Gastrocnemius medialis (tissue), 4 donors: ENCODE results near the gene CD151. TPM values are rescaled to one million over a fixed set of nuclear protein-coding genes. Genes with fewer than 3 reads are reported as not detected.

ENCODE experiments used
- ATAC-seq, 2 donors: fragments of 150-250 bp; one replicate each; pipeline ENCODE4 v1.9.1; 2016
- DNase-seq, 2 donors: peaks; one replicate each; pipeline ENCODE4 v3.0.0-alpha.2; 2019
- H3K27ac ChIP-seq, 4 donors: fragments of 200-600 bp; sonication (generic); 1 replicate in 1 of 4; 2 replicates in 3 of 4; pipeline ENCODE4 v1.5.1; 2016 to 2018; ENCODE audit warnings: mild to moderate bottlenecking in 2 of 4, moderate library complexity in 1 of 4
- H3K27me3 ChIP-seq, 3 donors: fragments of 200-600 bp; sonication (generic) in 2 of 3; 1 replicate in 1 of 3; 2 replicates in 2 of 3; pipeline versions ENCODE4 v1.5.1 to v1.6.0; 2016 to 2019; ENCODE audit warnings: mild to moderate bottlenecking in 1 of 3, moderate library complexity in 1 of 3
- H3K36me3 ChIP-seq, 2 donors: fragments of 200-600 bp; sonication (generic) in 1 of 2; one replicate each; pipeline ENCODE4 v1.5.1; 2017 to 2018
- H3K4me1 ChIP-seq, 2 donors: fragments of 200-600 bp; sonication (generic) in 1 of 2; one replicate each; pipeline ENCODE4 v1.5.1; 2016 to 2017; ENCODE audit warnings: mild to moderate bottlenecking in 2 of 2
- H3K4me3 ChIP-seq, 4 donors: fragments of 200-600 bp; sonication (generic) in 3 of 4; 1 replicate in 1 of 4; 2 replicates in 3 of 4; pipeline ENCODE4 v1.5.1; 2016 to 2019; ENCODE audit warnings: mild to moderate bottlenecking in 2 of 4
- H3K9me3 ChIP-seq, 3 donors: fragments of 200-600 bp; sonication (generic) in 2 of 3; 1 replicate in 1 of 3; 2 replicates in 2 of 3; pipeline ENCODE4 v1.5.1; 2016 to 2019
- POLR2A ChIP-seq, 2 donors: fragments of 450-650 bp; IDR thresholded peaks; one replicate each; pipeline ENCODE4 v1.6.1; 2017; ENCODE audit warnings: antibody characterized with exemption in 2 of 2, mild to moderate bottlenecking in 2 of 2, moderate library complexity in 2 of 2
- in situ Hi-C, 4 donors: fragments of 200-750 bp; cut with MboI; loops; one replicate each; pipeline versions ENCODE4 v1.15.0 to v1.8.0; 2017; ENCODE audit warnings: low sequenced_read_pairs in 4 of 4
- intact Hi-C: fragments of 100-400 bp; cut with DNase I; formaldehyde crosslinking; loops from one replicate; pipeline ENCODE4 v1.15.1; 2023; ENCODE audit warnings: low total_unique reads
- total RNA-seq, 4 donors: library from RNA; depleted of rRNA; stranded (reverse); fragments of >200 nt; gene quantifications; one replicate each; pipeline versions ENCODE4 v1.1.0 to v1.2.3, GENCODE V29; 2016
- TF ChIP-seq, protein P1 (sequence below), 5 experiments: fragments of 450-650 bp in 3 of 5; fragments of 200-600 bp in 2 of 5; sonication (generic) in 2 of 5; IDR thresholded peaks in 4 of 5; conservative IDR thresholded peaks in 1 of 5; 1 replicate in 4 of 5; 2 replicates in 1 of 5; pipeline ENCODE4 v1.5.1; 2016 to 2019; ENCODE audit warnings: antibody characterized with exemption in 5 of 5, mild to moderate bottlenecking in 3 of 5, moderate library complexity in 3 of 5

CD151 gene
- total RNA-seq, 4 donors from 2014 or later, result 77.0 to 206 (median 169) TPM

DNA sequence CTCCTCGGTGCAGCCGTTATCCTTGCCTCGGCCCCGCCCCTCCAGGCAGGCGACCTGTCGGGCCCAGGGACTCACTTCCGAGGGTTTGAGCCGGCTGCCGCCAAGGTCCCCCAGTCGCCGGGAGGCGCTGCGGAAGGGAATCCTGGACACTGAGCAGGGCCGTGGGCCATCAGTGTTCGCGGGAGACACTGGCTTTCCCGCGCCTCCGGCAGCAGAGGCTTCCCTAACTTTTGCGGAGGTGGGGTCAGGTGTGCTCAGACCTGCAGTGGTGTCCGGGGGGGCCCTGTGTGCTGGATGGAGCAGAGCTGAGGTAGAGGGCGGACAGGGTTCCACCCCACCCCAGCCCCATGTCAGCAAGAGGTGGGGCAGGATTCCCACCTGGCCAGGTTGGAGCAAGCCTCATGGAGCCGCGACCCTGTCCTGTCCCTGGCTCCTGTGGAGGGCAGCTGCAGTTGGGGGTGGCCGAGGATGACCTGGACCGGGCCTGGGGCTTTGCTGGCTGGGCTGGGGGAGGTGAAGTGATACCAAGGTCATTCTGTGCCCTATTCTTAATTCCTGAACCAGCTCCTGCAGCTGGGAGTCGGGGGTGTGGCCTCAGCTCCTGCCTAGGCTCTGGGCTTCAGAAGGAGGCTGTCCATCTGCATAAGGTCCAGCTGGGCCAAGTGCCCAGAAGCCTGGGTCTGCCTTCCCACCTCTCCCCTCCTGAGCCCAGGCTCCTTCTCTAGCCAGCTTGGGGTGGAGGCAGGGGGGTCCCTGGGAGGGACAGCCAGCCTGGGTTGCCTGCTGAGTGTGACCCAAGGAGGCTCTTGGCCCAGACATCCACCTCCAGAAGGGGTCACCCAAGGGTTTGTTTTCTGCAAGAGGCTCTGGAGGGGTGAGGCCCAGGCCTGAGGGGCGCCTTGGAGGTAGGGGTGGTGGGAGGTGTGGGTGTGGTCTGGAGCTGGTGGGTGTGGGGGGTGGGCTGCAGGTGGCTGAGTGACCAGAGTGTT, 18.3 kb downstream of the CD151 start:
- Histone ChIP-seq H3K36me3 (no peaks in the 10 kb centered on the region), H3K9me3 (no peaks in the 10 kb centered on the region), H3K4me3 (no peak overlapping the region), H3K4me1 (peaks cover 15 to 16% of the 10 kb centered on the region in 2 donors), H3K27me3 (peaks cover 10 to 16% (median 11%) of the 10 kb centered on the region in 3 donors), H3K27ac (no peak overlapping the region)
- DNase-seq, result no peak
- ATAC-seq, result no peak
- intact Hi-C loops, result no loop called here
- no peak for TF ChIP-seq POLR2A (IDR thresholded peaks at IDR 0.05)
- TF ChIP-seq, protein P1, sequence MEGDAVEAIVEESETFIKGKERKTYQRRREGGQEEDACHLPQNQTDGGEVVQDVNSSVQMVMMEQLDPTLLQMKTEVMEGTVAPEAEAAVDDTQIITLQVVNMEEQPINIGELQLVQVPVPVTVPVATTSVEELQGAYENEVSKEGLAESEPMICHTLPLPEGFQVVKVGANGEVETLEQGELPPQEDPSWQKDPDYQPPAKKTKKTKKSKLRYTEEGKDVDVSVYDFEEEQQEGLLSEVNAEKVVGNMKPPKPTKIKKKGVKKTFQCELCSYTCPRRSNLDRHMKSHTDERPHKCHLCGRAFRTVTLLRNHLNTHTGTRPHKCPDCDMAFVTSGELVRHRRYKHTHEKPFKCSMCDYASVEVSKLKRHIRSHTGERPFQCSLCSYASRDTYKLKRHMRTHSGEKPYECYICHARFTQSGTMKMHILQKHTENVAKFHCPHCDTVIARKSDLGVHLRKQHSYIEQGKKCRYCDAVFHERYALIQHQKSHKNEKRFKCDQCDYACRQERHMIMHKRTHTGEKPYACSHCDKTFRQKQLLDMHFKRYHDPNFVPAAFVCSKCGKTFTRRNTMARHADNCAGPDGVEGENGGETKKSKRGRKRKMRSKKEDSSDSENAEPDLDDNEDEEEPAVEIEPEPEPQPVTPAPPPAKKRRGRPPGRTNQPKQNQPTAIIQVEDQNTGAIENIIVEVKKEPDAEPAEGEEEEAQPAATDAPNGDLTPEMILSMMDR (IDR thresholded peaks at IDR 0.05 in 4 of 5, conservative IDR thresholded peaks at IDR 0.05 in 1 of 5), result no peak
- in situ Hi-C loops, result no loop called here

DNA sequence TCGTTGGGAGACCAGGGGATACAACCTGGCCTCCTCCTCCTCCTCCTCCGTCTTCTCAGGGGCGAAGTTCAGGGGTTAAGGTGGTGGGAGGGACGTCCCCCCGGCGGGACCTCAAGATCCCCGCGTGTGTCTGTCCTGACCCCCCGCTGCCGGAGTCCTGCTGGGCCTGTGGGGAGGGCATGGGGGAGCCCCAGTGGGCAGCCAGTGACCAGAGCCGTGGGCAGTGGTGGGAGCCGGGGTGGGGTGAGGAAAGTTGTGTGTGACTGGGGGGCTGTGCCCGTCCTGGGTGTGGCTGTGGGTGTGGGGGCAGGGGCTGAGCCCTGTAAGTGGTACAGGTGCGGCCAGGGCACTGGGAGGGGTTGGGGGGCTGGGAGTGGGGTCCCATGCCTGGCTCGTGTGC, 20.0 kb downstream of the CD151 start:
- no peak overlapping the region for H3K4me3 ChIP-seq
- ATAC-seq (no peak), DNase-seq (no peak)
- TF ChIP-seq POLR2A (IDR thresholded peaks at IDR 0.05), result no peak
- TF ChIP-seq, protein P1 (IDR thresholded peaks at IDR 0.05 in 4 of 5, conservative IDR thresholded peaks at IDR 0.05 in 1 of 5), result no peak
- no peaks in the 10 kb centered on the region for H3K9me3 ChIP-seq
- in situ Hi-C loops, result no loop called here
- intact Hi-C loops, result no loop called here
- no peak overlapping the region for H3K27ac ChIP-seq
- H3K4me1 ChIP-seq, result peaks cover 15 to 16% of the 10 kb centered on the region in 2 donors
- H3K27me3 ChIP-seq, result peaks cover 10 to 15% (median 11%) of the 10 kb centered on the region in 3 donors
- H3K36me3 ChIP-seq, result no peaks in the 10 kb centered on the region

DNA sequence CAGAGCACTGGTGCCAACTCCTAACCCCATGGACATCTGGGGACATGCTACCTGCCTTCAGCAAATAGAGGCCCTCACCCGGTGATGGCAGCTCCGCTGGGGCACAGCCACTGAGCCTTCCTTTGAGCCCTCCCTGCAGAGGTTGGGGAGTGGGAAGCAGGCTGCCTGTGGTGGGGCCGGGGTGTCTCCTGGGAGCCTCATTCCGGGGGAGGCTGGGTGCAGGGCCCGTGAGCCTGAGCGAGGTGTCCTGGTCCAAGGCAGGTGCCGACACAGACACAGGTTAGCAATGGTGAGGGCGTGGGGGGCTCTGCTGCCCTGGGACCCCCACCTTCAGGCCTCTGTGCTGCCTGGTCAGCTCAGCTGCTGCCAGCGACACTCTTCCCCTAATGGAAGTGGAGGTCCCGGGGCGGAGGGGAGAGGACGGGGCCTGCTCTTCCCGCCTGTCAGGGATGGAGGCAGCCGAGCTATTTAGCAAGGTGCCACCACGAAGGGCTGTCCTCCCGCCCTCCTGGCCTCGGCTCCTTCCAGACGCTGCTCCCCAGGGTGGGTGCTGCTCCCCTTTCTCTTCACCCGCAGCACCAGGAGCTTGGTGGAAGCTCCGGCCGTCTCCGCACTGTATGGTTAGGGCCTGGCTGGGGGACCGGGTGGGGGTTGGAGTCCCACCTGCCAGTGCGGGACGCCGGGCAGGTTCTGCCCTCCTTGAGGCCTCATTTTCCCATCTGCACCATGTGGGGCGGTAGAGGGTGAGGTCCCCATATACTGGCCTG, 21.1 kb downstream of the CD151 start:
- Histone ChIP-seq H3K4me3 (no peak overlapping the region), H3K9me3 (no peaks in the 10 kb centered on the region), H3K27me3 (peaks cover 4 to 6% (median 5%) of the 10 kb centered on the region in 3 donors), H3K36me3 (no peaks in the 10 kb centered on the region), H3K27ac (no peak overlapping the region), H3K4me1 (peaks cover 5% of the 10 kb centered on the region in 2 donors)
- TF ChIP-seq POLR2A (IDR thresholded peaks at IDR 0.05), result no peak
- TF ChIP-seq, protein P1 (IDR thresholded peaks at IDR 0.05 in 4 of 5, conservative IDR thresholded peaks at IDR 0.05 in 1 of 5), result no peak
- in situ Hi-C loops (no loop called here), intact Hi-C loops (no loop called here)
- no peak for DNase-seq
- no peak for ATAC-seq

DNA sequence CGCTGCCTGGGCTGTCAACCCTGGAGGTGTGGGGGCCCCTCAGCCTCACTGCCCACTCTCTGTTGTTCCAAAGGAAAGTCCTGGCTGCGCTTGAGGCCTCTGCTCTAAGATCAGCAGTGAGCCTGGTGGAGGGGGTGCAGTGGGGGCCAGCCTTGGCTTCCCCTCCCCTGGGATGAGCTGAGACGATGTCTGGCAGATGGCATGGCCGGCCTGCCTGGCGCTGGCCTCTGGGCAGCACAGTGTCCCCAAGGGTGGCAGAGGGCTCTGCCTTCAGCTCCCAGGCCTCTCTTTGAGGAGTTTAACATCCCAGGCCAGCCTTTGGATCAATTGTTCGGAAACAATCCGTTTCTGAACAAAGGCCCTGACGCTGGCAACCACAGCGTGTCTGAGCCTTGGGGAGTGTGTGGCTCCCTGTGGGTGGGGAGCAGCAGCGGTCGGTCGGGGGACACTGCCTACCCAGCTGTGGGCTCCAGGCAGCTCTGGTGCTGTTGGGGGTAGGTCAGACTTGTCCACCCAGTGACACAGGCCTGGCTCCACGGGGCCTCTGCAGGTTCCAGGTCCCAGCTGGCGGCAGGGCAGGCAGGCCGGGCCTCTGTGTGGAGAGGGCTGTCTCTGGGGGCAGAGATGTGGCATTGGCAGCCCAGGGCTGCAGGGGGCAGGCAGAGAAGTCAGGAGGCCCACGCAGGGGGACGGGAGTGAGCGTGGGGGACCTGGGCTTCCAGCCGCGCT, 22.0 kb downstream of the CD151 start:
- no peaks in the 10 kb centered on the region for H3K27me3 ChIP-seq
- no peak overlapping the region for H3K4me3 ChIP-seq
- ATAC-seq, result no peak
- H3K27ac ChIP-seq, result no peak overlapping the region
- H3K36me3 ChIP-seq, result no peaks in the 10 kb centered on the region
- no peaks in the 10 kb centered on the region for H3K9me3 ChIP-seq
- peaks cover 0 to 3% of the 10 kb centered on the region in 2 donors for H3K4me1 ChIP-seq
- in situ Hi-C loops (no loop called here), intact Hi-C loops (no loop called here)
- DNase-seq, result no peak
- TF ChIP-seq, protein P1 (IDR thresholded peaks at IDR 0.05 in 4 of 5, conservative IDR thresholded peaks at IDR 0.05 in 1 of 5), result no peak
- TF ChIP-seq POLR2A (IDR thresholded peaks at IDR 0.05), result no peak
